EL (cell line): ENCODE measurements around the gene LRRC36.

Experiments
- DNase-seq: peaks from one replicate; pipeline ENCODE4 v3.0.0-alpha.2; 2016

LRRC36 gene

GRCh38 chr16:67428146-67428731 is 101.6 kb downstream of the LRRC36 start:
- peak; percentile 64 for DNase-seq

GRCh38 chr16:67429053-67429798 is 102.6 kb downstream of the LRRC36 start:
- no peak for DNase-seq

DNA sequence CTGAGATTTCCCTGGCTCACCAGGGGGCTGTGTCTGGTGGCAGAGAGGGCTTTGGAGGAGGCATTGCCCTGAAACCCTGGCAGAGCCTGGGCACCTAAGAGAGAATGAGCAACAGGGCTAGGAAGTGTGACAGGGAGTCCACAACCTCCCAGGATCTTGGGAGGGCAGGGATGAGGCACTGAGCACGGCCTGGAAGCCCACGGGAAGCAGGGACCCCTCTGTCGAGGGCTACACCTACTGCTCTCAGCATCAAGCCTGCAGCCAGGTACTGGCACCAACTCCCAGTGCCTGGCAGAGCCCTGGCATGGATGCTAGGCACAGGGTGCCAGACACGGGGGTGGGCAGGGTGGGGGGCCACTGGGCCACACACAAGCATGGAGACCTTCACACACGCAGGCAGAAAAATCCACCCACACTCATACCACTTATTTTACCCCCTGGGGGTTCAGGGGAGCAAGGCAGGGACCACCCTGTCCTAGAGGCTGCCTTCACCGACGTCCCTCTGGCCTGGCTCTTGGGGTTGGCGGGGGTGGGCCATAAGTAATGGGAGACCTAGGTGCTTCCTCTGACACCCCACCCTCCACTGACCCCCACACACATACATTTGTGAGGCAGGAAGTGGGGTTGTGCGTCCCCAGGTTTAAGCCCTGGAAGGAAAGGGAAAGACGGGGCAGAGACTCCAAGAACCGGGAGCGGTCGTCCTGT is 103.3 kb downstream of the LRRC36 start:
- no peak for DNase-seq

GRCh38 chr16:67430504-67430976 is 103.9 kb downstream of the LRRC36 start:
- no peak for DNase-seq

DNA sequence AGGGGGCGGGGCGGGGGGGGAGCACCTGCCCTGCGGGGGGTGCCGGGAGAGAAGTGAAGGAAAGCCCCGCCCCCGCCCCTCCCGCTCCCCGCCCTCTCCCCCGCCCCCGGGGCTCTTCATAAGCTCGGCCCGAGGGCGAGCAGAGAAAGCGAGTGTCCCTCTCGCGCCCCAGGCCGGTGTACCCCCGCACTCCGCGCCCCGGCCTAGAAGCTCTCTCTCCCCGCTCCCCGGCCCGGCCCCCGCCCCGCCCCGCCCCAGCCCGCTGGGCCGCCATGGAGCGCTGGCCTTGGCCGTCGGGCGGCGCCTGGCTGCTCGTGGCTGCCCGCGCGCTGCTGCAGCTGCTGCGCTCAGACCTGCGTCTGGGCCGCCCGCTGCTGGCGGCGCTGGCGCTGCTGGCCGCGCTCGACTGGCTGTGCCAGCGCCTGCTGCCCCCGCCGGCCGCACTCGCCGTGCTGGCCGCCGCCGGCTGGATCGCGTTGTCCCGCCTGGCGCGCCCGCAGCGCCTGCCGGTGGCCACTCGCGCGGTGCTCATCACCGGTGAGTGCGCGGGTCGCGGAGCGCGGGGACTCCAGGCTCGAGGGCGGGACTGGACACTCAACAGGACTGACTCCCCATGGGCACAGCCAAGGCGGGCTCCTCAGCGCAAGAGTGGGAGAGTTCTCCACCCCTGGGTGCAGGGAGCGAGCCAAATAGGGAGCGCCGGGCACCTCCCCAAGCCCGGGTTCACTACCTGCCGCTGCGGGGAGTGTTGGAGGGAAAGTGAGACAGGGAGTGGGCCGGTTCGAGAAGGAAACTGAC is 104.6 kb downstream of the LRRC36 start, which contains the start of gene HSD11B2:
Gene HSD11B2 (plus strand): TSS at position 145 of the 798 bp plus-strand sequence. CDS start 128 bp downstream, at position 273.
- peak; percentile 68 for DNase-seq

GRCh38 chr16:67431775-67432505 is 105.3 kb downstream of the LRRC36 start:
- DNase-seq = no peak

- DNase-seq = no peak
These were observed 105.9 kb downstream of the LRRC36 start for GRCh38 chr16:67432506-67432890.

GRCh38 chr16:67433131-67433719 is 106.6 kb downstream of the LRRC36 start:
- DNase-seq = no peak
